ENCODE results near the gene CERK. TPM values are rescaled to one million over a fixed set of nuclear protein-coding genes. Genes with fewer than 3 reads are reported as not detected.

The CERK gene
- total RNA-seq, 1 experiment from 2014 or later: 37.7 TPM

GRCh38 chr22:46663436-46664100, 74.5 kb downstream of the CERK start:
- no peak for DNase-seq (ENCODE audit: low read depth)

- DNase-seq (ENCODE audit: low read depth): no peak
Observed at GRCh38 chr22:46663001-46663400, 75.1 kb downstream of the CERK start.

- no peak for DNase-seq (ENCODE audit: low read depth)
Observed at GRCh38 chr22:46662226-46662625, 75.8 kb downstream of the CERK start.

- peak; percentile 52 for DNase-seq (ENCODE audit: low read depth)
Observed at GRCh38 chr22:46661221-46661851, 76.7 kb downstream of the CERK start.

- DNase-seq (ENCODE audit: low read depth): no peak
Observed at GRCh38 chr22:46660604-46661201, 77.3 kb downstream of the CERK start.

GRCh38 chr22:46659791-46660186, 78.3 kb downstream of the CERK start:
- DNase-seq (ENCODE audit: low read depth): no peak

- no peak for DNase-seq (ENCODE audit: low read depth)
Observed at GRCh38 chr22:46659059-46659790, 78.8 kb downstream of the CERK start.

- DNase-seq (ENCODE audit: low read depth): no peak
Observed at GRCh38 chr22:46657996-46658947, 79.8 kb downstream of the CERK start.

GRCh38 chr22:46657655-46657953, 80.4 kb downstream of the CERK start:
- DNase-seq (ENCODE audit: low read depth): no peak

GRCh38 chr22:46656856-46657654, 81.0 kb downstream of the CERK start:
- no peak for DNase-seq (ENCODE audit: low read depth)

- no peak for DNase-seq (ENCODE audit: low read depth)
Observed at GRCh38 chr22:46655861-46656608, 82.0 kb downstream of the CERK start.

- DNase-seq (ENCODE audit: low read depth): no peak
Observed at GRCh38 chr22:46654927-46655595, 83.0 kb downstream of the CERK start.

- no peak for DNase-seq (ENCODE audit: low read depth)
Observed at GRCh38 chr22:46654426-46654825, 83.6 kb downstream of the CERK start.

GRCh38 chr22:46653596-46653995, 84.5 kb downstream of the CERK start:
- DNase-seq (ENCODE audit: low read depth): no peak

GRCh38 chr22:46652847-46653331, 85.2 kb downstream of the CERK start:
- DNase-seq (ENCODE audit: low read depth): no peak

GRCh38 chr22:46652081-46652846, 85.8 kb downstream of the CERK start:
- peak; percentile 24 for DNase-seq (ENCODE audit: low read depth)

GRCh38 chr22:46651316-46651715, 86.7 kb downstream of the CERK start:
- no peak for DNase-seq (ENCODE audit: low read depth)

- DNase-seq (ENCODE audit: low read depth): no peak
Observed at GRCh38 chr22:46650078-46650810, 87.8 kb downstream of the CERK start.
